GM21576 (cell line): ENCODE data around the gene GARIN1A.
"Not testable (repeated sequence)": the region's sequence is repeated elsewhere in the genome, so short reads cannot be mapped to it uniquely, and the experiment has no call there.

Experiments
- ATAC-seq: cut with Tn5 transposase; IDR thresholded peaks from one replicate; pipeline ENCODE4 v1.9.1; 2021; ENCODE audit warnings: mild to moderate bottlenecking, moderate library complexity; ENCODE audit not compliant: unreplicated experiment

GARIN1A gene

GRCh38 chr7:128671992-128672391, at the start of gene GARIN1A:
GARIN1A (plus strand) TSS chr7:128672292; CDS start chr7:128672398, 106 bp downstream.
- no peak for ATAC-seq

- ATAC-seq: not testable (repeated sequence)
Observed at GRCh38 chr7:128627124-128627523, 45.0 kb upstream of the GARIN1A start.

- not testable (repeated sequence) for ATAC-seq
Observed at GRCh38 chr7:128633915-128634314, 38.2 kb upstream of the GARIN1A start.

GRCh38 chr7:128645206-128645605, 26.9 kb upstream of the GARIN1A start:
- ATAC-seq: not testable (repeated sequence)

- ATAC-seq: not testable (repeated sequence)
Observed at GRCh38 chr7:128645844-128646243, 26.2 kb upstream of the GARIN1A start.

GRCh38 chr7:128646877-128647276, 25.2 kb upstream of the GARIN1A start:
- ATAC-seq: not testable (repeated sequence)

- ATAC-seq: not testable (repeated sequence)
Observed at GRCh38 chr7:128651096-128651495, 21.0 kb upstream of the GARIN1A start.

- ATAC-seq: not testable (repeated sequence)
Observed at GRCh38 chr7:128652606-128653005, 19.5 kb upstream of the GARIN1A start.

GRCh38 chr7:128653197-128653596, 18.9 kb upstream of the GARIN1A start:
- not testable (repeated sequence) for ATAC-seq

- ATAC-seq: not testable (repeated sequence)
Observed at GRCh38 chr7:128654080-128654479, 18.0 kb upstream of the GARIN1A start.

GRCh38 chr7:128654501-128654900, 17.6 kb upstream of the GARIN1A start:
- not testable (repeated sequence) for ATAC-seq

GRCh38 chr7:128658428-128658827, 13.7 kb upstream of the GARIN1A start:
- ATAC-seq: not testable (repeated sequence)

- no peak for ATAC-seq
Observed at GRCh38 chr7:128660596-128660995, 11.5 kb upstream of the GARIN1A start.

- no peak for ATAC-seq
Observed at GRCh38 chr7:128661446-128661845, 10.6 kb upstream of the GARIN1A start.

GRCh38 chr7:128662091-128662490, 10.0 kb upstream of the GARIN1A start:
- ATAC-seq: no peak

GRCh38 chr7:128663223-128663622, 8.9 kb upstream of the GARIN1A start:
- not testable (repeated sequence) for ATAC-seq

GRCh38 chr7:128665057-128665456, 7.0 kb upstream of the GARIN1A start:
- ATAC-seq: no peak

- no peak for ATAC-seq
Observed at GRCh38 chr7:128666200-128666599, 5.9 kb upstream of the GARIN1A start.

GRCh38 chr7:128672927-128673517, 930 bp downstream of the GARIN1A start:
- no peak for ATAC-seq

- no peak for ATAC-seq
Observed at GRCh38 chr7:128673571-128673970, 1.5 kb downstream of the GARIN1A start.

GRCh38 chr7:128676665-128677064, 4.6 kb downstream of the GARIN1A start:
- ATAC-seq: no peak

- ATAC-seq: no peak
Observed at GRCh38 chr7:128679920-128680319, 7.8 kb downstream of the GARIN1A start.
